Colonic mucosa (tissue), 4 donors: ENCODE measurements around the gene NCBP3. TPM values are rescaled to one million over a fixed set of nuclear protein-coding genes. Genes with fewer than 3 reads are reported as not detected.
A peak's percentile ranks its signal among the peaks of the same experiment; 100 is the strongest.

Experiments used
- DNase-seq: peaks from one replicate; pipeline ENCODE4 v3.0.0-alpha.2; 2020
- H3K27ac ChIP-seq: fragments of 200-600 bp; one replicate; pipeline ENCODE4 v1.8.0; 2021
- H3K27me3 ChIP-seq: fragments of 200-600 bp; one replicate; pipeline ENCODE4 v1.8.0; 2021
- H3K36me3 ChIP-seq: fragments of 200-600 bp; one replicate; pipeline ENCODE4 v1.8.0; 2021
- H3K4me1 ChIP-seq: fragments of 200-600 bp; one replicate; pipeline ENCODE4 v1.8.0; 2021; ENCODE audit warnings: mild to moderate bottlenecking
- H3K4me3 ChIP-seq: fragments of 200-600 bp; one replicate; pipeline ENCODE4 v1.8.0; 2021
- H3K9ac ChIP-seq, 2 donors: one replicate each; pipeline ENCODE4 v1.7.0; 2013; ENCODE audit warnings: control low read depth in 2 of 2, low read depth in 2 of 2, low read length in 2 of 2
- H3K9me3 ChIP-seq: fragments of 200-600 bp; one replicate; pipeline ENCODE4 v1.8.0; 2021
- CTCF ChIP-seq: fragments of 200-600 bp; IDR thresholded peaks from one replicate; pipeline ENCODE4 v1.8.0; 2022; ENCODE audit warnings: antibody characterized with exemption, mild to moderate bottlenecking
- intact Hi-C: fragments of 100-400 bp; cut with DNase I; formaldehyde crosslinking; loops from one replicate; pipeline ENCODE4 v1.14.1; 2022
- total RNA-seq, 2 donors: library from RNA; stranded (reverse); fragmentation: NEBNext Ultra II Directional in 1 of 2; extraction: Animal tissue kit (Norgen Biotek cat#: 25700) in 1 of 2; gene quantifications; one replicate each; pipeline ENCODE4 v1.2.1, GENCODE V29; 2021
- donor health status: healthy.
- donor health status: DM: no; HTN: no; CAD: no.
- donor health status: DM: no; HTN: no; CAD: no.

The NCBP3 gene
- total RNA-seq, 2 donors from 2014 or later, result 31.3 to 41.2 TPM

GRCh38 chr17:3879591-3880417 is 33.8 kb upstream of the NCBP3 start:
- DNase-seq, result no peak
- no peak for TF ChIP-seq CTCF
- Histone ChIP-seq H3K27me3 (no peaks in the 10 kb centered on the region), H3K36me3 (no peaks in the 10 kb centered on the region), H3K9me3 (no peaks in the 10 kb centered on the region), H3K4me1 (no peaks in the 10 kb centered on the region), H3K27ac (no peak overlapping the region), H3K4me3 (no peak overlapping the region), H3K9ac (no peak overlapping the region)
- intact Hi-C loops, result no loop called here

- Histone ChIP-seq H3K4me1 (no peaks in the 10 kb centered on the region), H3K27me3 (no peaks in the 10 kb centered on the region), H3K36me3 (no peaks in the 10 kb centered on the region), H3K9me3 (no peaks in the 10 kb centered on the region), H3K4me3 (no peak overlapping the region), H3K9ac (no peak overlapping the region), H3K27ac (no peak overlapping the region)
- DNase-seq, result peak; percentile 51
- no peak for TF ChIP-seq CTCF
- intact Hi-C loops, result no loop called here
Measured at GRCh38 chr17:3879186-3879585, 33.1 kb upstream of the NCBP3 start.

- DNase-seq, result no peak
- intact Hi-C loops, result no loop called here
- no peaks in the 10 kb centered on the region for H3K36me3 ChIP-seq
Measured at GRCh38 chr17:3877220-3877619, 31.2 kb upstream of the NCBP3 start.

GRCh38 chr17:3875317-3875716 is 29.3 kb upstream of the NCBP3 start:
- Histone ChIP-seq H3K27ac (no peak overlapping the region), H3K9me3 (no peaks in the 10 kb centered on the region), H3K27me3 (no peaks in the 10 kb centered on the region), H3K36me3 (no peaks in the 10 kb centered on the region), H3K9ac (no peak overlapping the region), H3K4me1 (no peaks in the 10 kb centered on the region), H3K4me3 (no peak overlapping the region)
- TF ChIP-seq CTCF, result no peak
- intact Hi-C loops, result no loop called here
- no peak for DNase-seq

More at GRCh38 chr17:3877220-3877619, 31.2 kb upstream of the NCBP3 start:
- no peak overlapping the region for H3K27ac ChIP-seq
- H3K4me1 ChIP-seq, result no peaks in the 10 kb centered on the region
- no peak overlapping the region for H3K9ac ChIP-seq
- no peaks in the 10 kb centered on the region for H3K9me3 ChIP-seq
- TF ChIP-seq CTCF, result no peak
- H3K4me3 ChIP-seq, result no peak overlapping the region
- H3K27me3 ChIP-seq, result no peaks in the 10 kb centered on the region

GRCh38 chr17:3873862-3874261 is 27.8 kb upstream of the NCBP3 start:
- TF ChIP-seq CTCF, result no peak
- Histone ChIP-seq H3K4me1 (no peaks in the 10 kb centered on the region), H3K36me3 (no peaks in the 10 kb centered on the region), H3K27ac (no peak overlapping the region), H3K4me3 (no peak overlapping the region), H3K9ac (no peak overlapping the region), H3K27me3 (no peaks in the 10 kb centered on the region), H3K9me3 (no peaks in the 10 kb centered on the region)
- DNase-seq, result no peak
- intact Hi-C loops, result no loop called here
